Measurements from ENCODE around the gene LRRIQ4.

The LRRIQ4 gene

GRCh38 chr3:169809230-169809795 is 3.4 kb upstream of the LRRIQ4 start:
- DNase-seq (ENCODE audit: low spot score), result no peak

GRCh38 chr3:169811631-169812331 is 889 bp upstream of the LRRIQ4 start:
- DNase-seq (ENCODE audit: low spot score), result no peak

GRCh38 chr3:169813278-169813677 is 608 bp downstream of the LRRIQ4 start:
- no peak for DNase-seq (ENCODE audit: low spot score)

- DNase-seq (ENCODE audit: low spot score), result peak; percentile 17
These were observed 1.3 kb downstream of the LRRIQ4 start for GRCh38 chr3:169813757-169814517.

DNA sequence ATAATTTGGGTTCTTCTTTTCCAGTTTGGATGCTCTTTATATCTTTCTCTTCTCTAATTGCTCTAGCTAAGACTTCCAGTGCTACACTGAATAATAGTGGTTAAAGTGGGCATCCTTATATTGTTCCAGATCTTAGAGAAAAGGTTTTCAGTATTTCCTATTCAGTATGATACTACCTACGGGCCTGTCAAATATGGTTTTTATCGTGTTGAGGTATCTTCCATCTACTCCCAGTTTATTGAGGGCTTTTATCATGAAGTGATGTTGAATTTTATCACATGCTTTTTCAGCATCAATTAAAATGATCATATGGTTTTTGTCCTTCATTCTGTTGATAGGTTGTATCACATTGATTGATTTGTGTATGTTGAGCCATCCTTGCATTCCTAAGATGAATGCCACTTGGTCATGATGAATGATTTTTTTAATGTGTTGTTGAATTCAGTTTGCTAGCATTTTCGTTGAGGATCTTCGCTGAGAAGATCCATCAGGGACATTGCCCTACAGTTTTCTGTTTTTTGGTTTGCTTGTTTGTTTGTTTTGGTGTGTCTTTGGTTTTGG is 3.0 kb downstream of the LRRIQ4 start:
- DNase-seq (ENCODE audit: low spot score), result no peak

- no peak for DNase-seq (ENCODE audit: low spot score)
These were observed 5.6 kb downstream of the LRRIQ4 start for GRCh38 chr3:169818316-169818715.

- peak; percentile 31 for DNase-seq (ENCODE audit: low spot score)
These were observed 9.4 kb downstream of the LRRIQ4 start for GRCh38 chr3:169822091-169822490.

- peak; percentile 38 for DNase-seq (ENCODE audit: low spot score)
These were observed 9.9 kb downstream of the LRRIQ4 start for GRCh38 chr3:169822540-169822939.

GRCh38 chr3:169822983-169823382 is 10.3 kb downstream of the LRRIQ4 start:
- DNase-seq (ENCODE audit: low spot score), result no peak

DNA sequence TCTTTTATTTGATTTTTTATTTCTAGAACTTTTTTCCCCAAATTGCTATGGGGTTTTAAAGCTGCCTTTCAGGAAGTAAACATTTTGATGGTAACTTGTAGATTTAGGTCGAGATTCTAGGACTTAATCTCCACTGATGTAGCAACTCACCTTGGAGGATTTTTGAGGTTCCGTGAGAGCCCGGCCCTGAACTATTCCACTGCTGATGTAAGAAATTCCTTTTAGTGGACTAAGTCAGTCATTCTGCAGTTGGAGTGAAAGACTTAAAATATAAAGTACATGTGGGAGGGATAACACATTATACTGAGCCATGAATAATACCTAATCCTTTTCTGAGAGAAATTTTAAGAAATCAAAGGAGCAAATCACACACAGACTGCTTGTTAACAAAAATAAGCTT is 12.6 kb downstream of the LRRIQ4 start:
- DNase-seq (ENCODE audit: low spot score), result no peak

DNA sequence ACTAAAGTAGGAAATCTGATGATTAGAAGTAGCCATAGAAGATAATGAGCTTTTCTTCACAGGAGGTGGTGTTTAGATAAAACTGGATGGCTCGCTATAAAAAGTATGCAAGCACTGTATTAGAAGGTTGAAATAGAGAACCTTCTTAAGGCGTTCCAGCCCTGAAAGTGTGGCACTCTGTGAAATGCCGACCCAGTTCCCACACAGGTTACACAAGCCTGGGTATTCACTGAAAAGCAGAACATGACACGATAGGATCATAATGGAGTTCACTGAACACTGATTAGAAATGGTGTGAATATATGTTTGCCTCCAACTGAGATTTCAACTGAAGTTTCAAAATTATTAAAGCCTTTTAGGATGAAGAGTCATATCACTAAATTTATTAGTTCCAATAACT is 15.0 kb downstream of the LRRIQ4 start:
- DNase-seq (ENCODE audit: low spot score), result no peak

GRCh38 chr3:169835533-169835932 is 22.9 kb downstream of the LRRIQ4 start:
- no peak for DNase-seq (ENCODE audit: low spot score)

GRCh38 chr3:169836078-169836941 is 23.6 kb downstream of the LRRIQ4 start:
- no peak for DNase-seq (ENCODE audit: low spot score)

GRCh38 chr3:169836942-169837275 is 24.2 kb downstream of the LRRIQ4 start:
- no peak for DNase-seq (ENCODE audit: low spot score)

DNA sequence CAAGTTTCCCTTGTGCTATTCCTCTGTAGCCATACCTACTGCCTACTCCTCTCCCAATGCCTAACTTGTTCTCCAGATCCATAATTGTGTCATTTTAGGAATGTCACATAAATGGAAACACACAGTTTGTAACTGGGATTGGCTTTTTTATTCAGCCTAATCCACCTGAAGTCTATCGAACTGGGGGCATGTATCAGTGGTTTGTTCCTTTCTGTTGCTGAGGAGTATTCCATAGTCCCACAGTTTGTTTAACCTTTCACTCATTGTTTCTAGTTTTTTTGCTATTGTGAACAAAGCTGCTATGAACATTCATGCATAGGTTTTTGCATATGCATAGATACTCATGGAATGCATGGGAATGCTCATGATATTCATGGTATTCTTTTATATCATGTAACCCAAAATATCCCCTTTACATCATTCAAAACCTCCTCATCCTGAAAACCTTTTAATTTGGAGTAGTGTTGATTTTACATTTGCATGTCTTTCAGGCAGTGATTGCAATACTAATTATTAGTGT is 25.9 kb downstream of the LRRIQ4 start:
- DNase-seq (ENCODE audit: low spot score), result no peak

- DNase-seq (ENCODE audit: low spot score), result no peak
These were observed 28.5 kb downstream of the LRRIQ4 start for GRCh38 chr3:169841171-169841570.

- DNase-seq (ENCODE audit: low spot score), result no peak
These were observed 30.3 kb downstream of the LRRIQ4 start for GRCh38 chr3:169842960-169843359.

- no peak for DNase-seq (ENCODE audit: low spot score)
These were observed 34.0 kb downstream of the LRRIQ4 start for GRCh38 chr3:169846458-169847193.

- DNase-seq (ENCODE audit: low spot score), result no peak
These were observed 35.2 kb downstream of the LRRIQ4 start for GRCh38 chr3:169847896-169848295.

- DNase-seq (ENCODE audit: low spot score), result no peak
These were observed 36.1 kb downstream of the LRRIQ4 start for GRCh38 chr3:169848741-169849140.

DNA sequence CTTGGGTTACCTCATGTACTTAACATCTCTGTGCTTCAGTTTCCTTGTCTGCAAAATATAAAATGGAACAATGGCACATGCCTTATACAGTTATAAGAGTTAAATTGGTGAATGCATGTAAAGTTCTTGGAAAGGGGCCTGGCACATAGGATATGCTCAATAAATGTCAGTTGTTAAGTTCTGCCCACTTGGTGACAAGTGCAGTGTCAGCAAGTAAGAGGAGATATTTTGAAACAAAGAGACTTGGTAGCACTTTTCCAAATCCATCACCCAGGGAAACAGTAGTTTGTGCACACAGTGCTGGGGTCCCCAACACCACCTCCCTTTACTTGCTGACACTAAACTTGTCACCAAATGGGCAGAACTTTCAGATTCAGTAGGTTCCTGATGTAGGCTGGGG is 37.9 kb downstream of the LRRIQ4 start:
- DNase-seq (ENCODE audit: low spot score), result no peak

Data from LoVo (cell line).